Chondrocyte (in vitro differentiated cells): ENCODE results near the gene RAC2. TPM values are rescaled to one million over a fixed set of nuclear protein-coding genes. Genes with fewer than 3 reads are reported as not detected.

Source experiments
- DNase-seq: peaks from one replicate; pipeline ENCODE4 v3.0.0; 2021; ENCODE audit warnings: mixed read lengths, low spot score
- H3K27ac Mint-ChIP-seq: one replicate; pipeline ENCODE4 v1.8.0; 2021; ENCODE audit warnings: mild to moderate bottlenecking, moderate library complexity, mixed read lengths; ENCODE audit not compliant: unreplicated experiment
- H3K27me3 Mint-ChIP-seq: 2 replicates; pipeline ENCODE4 v1.8.0; 2021; ENCODE audit warnings: low read depth, mixed read lengths
- H3K36me3 Mint-ChIP-seq: 2 replicates; pipeline ENCODE4 v1.8.0; 2021; ENCODE audit warnings: low read depth, mixed read lengths
- H3K4me1 Mint-ChIP-seq: 2 replicates; pipeline ENCODE4 v1.8.0; 2021; ENCODE audit warnings: low read depth, mild to moderate bottlenecking, mixed read lengths
- H3K4me3 Mint-ChIP-seq: one replicate; pipeline ENCODE4 v1.8.0; 2021; ENCODE audit warnings: mild to moderate bottlenecking, moderate library complexity, mixed read lengths; ENCODE audit not compliant: unreplicated experiment
- H3K9me3 Mint-ChIP-seq: 2 replicates; pipeline ENCODE4 v1.8.0; 2021; ENCODE audit warnings: low read depth, mixed read lengths
- CTCF ChIP-seq: fragments of 200-600 bp; sonication (generic); IDR thresholded peaks from 2 replicates; pipeline ENCODE4 v1.5.0; 2021; ENCODE audit warnings: antibody characterized with exemption, mild to moderate bottlenecking, moderate library complexity
- total RNA-seq: library from RNA; stranded (reverse); gene quantifications from 3 replicates; pipeline ENCODE4 v1.2.1, GENCODE V29; 2021

The RAC2 gene
- total RNA-seq, 1 donor from 2014 or later, result 0.20 TPM

- Mint-ChIP-seq H3K4me3 (peak overlapping the region; percentile 21), H3K9me3 (no peaks in the 10 kb centered on the region), H3K36me3 (peaks cover 2% of the 10 kb centered on the region), H3K27ac (no peak overlapping the region), H3K4me1 (peaks cover 26% of the 10 kb centered on the region), H3K27me3 (no peaks in the 10 kb centered on the region)
- no peak for DNase-seq
- no peak for TF ChIP-seq CTCF
These were observed 57.7 kb downstream of the RAC2 start for GRCh38 chr22:37186228-37186996.

- H3K9me3 Mint-ChIP-seq, result no peaks in the 10 kb centered on the region
- no peak for TF ChIP-seq CTCF
- H3K27me3 Mint-ChIP-seq, result no peaks in the 10 kb centered on the region
- DNase-seq, result peak; percentile 68
- H3K4me3 Mint-ChIP-seq, result no peak overlapping the region
- H3K4me1 Mint-ChIP-seq, result peaks cover 26% of the 10 kb centered on the region
- peaks cover 2% of the 10 kb centered on the region for H3K36me3 Mint-ChIP-seq
- no peak overlapping the region for H3K27ac Mint-ChIP-seq
These were observed 58.3 kb downstream of the RAC2 start for GRCh38 chr22:37185646-37186227.

- Mint-ChIP-seq H3K4me3 (no peak overlapping the region), H3K27ac (no peak overlapping the region), H3K9me3 (no peaks in the 10 kb centered on the region), H3K36me3 (peaks cover 2% of the 10 kb centered on the region), H3K27me3 (no peaks in the 10 kb centered on the region), H3K4me1 (peaks cover 26% of the 10 kb centered on the region)
- DNase-seq, result peak; percentile 77
- TF ChIP-seq CTCF, result no peak
These were observed 59.1 kb downstream of the RAC2 start for GRCh38 chr22:37184816-37185541.

- H3K4me3 Mint-ChIP-seq, result no peak overlapping the region
- TF ChIP-seq CTCF, result no peak
- peak; percentile 88 for DNase-seq
- H3K27ac Mint-ChIP-seq, result no peak overlapping the region
- peaks cover 2% of the 10 kb centered on the region for H3K36me3 Mint-ChIP-seq
- no peaks in the 10 kb centered on the region for H3K9me3 Mint-ChIP-seq
- H3K4me1 Mint-ChIP-seq, result peaks cover 26% of the 10 kb centered on the region
- no peaks in the 10 kb centered on the region for H3K27me3 Mint-ChIP-seq
These were observed 59.7 kb downstream of the RAC2 start for GRCh38 chr22:37184380-37184755.
